Measurements from ENCODE around the gene PCSK5.

DNA sequence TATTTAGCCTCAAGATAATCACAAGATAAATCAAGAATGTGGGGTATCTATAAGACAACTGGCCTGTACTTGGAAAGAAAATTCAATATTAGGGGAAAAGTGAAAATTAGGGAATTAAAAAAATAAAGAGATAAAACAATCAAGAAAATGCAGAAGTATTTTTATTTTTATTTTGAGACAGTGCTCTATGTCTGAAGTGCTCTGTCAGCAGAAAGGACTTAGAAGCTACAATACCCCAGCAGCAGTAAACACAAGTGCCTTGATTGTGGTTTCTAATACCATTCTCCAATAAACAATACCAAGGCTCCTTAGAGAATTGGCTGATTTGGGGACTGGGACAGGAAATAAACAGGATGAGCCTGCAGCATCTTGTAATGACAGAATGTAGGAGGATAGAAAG is 358.8 kb downstream of the PCSK5 start:
- TF ChIP-seq, protein P1, sequence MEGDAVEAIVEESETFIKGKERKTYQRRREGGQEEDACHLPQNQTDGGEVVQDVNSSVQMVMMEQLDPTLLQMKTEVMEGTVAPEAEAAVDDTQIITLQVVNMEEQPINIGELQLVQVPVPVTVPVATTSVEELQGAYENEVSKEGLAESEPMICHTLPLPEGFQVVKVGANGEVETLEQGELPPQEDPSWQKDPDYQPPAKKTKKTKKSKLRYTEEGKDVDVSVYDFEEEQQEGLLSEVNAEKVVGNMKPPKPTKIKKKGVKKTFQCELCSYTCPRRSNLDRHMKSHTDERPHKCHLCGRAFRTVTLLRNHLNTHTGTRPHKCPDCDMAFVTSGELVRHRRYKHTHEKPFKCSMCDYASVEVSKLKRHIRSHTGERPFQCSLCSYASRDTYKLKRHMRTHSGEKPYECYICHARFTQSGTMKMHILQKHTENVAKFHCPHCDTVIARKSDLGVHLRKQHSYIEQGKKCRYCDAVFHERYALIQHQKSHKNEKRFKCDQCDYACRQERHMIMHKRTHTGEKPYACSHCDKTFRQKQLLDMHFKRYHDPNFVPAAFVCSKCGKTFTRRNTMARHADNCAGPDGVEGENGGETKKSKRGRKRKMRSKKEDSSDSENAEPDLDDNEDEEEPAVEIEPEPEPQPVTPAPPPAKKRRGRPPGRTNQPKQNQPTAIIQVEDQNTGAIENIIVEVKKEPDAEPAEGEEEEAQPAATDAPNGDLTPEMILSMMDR (IDR thresholded peaks at IDR 0.05; ENCODE audit: poor library complexity), result no peak
- TF ChIP-seq EZH2 (IDR thresholded peaks at IDR 0.05; ENCODE audit: borderline replicate concordance), result no peak
- no peak for TF ChIP-seq EZH2phosphoT487 (IDR thresholded peaks at IDR 0.05; ENCODE audit: low read depth, severe bottlenecking, unreplicated experiment)
